GM20000 (cell line): ENCODE measurements around the gene SIX3.

Experiments used
- DNase-seq: peaks from one replicate; pipeline ENCODE4 v3.0.0; 2012; ENCODE audit warnings: low spot score
- TF ChIP-seq, protein P1 (sequence below): IDR thresholded peaks from 2 replicates; pipeline ENCODE4 v1.5.1; 2012; ENCODE audit warnings: mild to moderate bottlenecking, control low read depth; ENCODE audit errors: extremely low read depth, missing control alignments

The SIX3 gene

DNA sequence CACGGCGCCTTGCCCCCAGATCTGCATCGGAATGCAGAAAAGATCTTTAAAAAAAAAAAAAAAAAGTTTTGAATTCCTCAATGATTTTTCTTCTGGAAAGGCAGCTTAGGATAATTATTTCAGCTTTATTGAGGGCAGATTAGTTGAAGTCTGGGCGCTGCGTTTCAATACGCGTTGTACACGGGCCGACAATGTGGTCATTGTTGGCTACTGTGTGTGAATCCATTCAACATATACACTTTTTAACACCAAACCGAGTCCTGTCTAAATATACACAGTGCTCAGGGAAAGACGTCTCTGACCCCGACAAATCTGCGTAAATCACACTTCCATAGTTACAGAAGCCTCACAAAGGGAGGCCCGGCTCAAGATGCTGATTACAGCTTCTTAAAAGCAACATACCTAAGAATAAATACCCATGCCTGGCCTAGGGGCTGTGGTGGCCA is 1.4 kb upstream of the SIX3 start:
- TF ChIP-seq, protein P1, sequence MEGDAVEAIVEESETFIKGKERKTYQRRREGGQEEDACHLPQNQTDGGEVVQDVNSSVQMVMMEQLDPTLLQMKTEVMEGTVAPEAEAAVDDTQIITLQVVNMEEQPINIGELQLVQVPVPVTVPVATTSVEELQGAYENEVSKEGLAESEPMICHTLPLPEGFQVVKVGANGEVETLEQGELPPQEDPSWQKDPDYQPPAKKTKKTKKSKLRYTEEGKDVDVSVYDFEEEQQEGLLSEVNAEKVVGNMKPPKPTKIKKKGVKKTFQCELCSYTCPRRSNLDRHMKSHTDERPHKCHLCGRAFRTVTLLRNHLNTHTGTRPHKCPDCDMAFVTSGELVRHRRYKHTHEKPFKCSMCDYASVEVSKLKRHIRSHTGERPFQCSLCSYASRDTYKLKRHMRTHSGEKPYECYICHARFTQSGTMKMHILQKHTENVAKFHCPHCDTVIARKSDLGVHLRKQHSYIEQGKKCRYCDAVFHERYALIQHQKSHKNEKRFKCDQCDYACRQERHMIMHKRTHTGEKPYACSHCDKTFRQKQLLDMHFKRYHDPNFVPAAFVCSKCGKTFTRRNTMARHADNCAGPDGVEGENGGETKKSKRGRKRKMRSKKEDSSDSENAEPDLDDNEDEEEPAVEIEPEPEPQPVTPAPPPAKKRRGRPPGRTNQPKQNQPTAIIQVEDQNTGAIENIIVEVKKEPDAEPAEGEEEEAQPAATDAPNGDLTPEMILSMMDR, result no peak
- DNase-seq, result no peak

- peak; percentile 26 for DNase-seq
- TF ChIP-seq, protein P1, result no peak
Measured at GRCh38 chr2:44940732-44941464, 604 bp upstream of the SIX3 start.

DNA sequence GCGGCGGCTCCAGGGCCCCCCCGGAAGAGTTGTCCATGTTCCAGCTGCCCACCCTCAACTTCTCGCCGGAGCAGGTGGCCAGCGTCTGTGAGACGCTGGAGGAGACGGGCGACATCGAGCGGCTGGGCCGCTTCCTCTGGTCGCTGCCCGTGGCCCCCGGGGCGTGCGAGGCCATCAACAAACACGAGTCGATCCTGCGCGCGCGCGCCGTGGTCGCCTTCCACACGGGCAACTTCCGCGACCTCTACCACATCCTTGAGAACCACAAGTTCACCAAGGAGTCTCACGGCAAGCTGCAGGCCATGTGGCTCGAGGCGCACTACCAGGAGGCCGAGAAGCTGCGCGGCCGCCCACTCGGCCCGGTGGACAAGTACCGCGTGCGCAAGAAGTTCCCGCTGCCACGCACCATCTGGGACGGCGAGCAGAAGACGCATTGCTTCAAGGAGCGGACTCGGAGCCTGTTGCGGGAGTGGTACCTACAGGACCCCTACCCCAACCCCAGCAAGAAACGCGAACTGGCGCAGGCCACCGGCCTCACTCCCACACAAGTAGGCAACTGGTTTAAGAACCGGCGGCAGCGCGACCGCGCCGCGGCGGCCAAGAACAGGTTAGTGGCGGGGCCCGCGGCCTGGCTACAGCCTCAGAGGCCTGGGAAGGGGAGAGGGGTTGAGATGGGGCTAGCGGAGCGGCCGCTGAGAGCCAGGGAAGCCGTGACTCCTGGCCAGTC is 965 bp downstream of the SIX3 start:
- peak; percentile 34 for DNase-seq
- TF ChIP-seq, protein P1, result no peak

DNA sequence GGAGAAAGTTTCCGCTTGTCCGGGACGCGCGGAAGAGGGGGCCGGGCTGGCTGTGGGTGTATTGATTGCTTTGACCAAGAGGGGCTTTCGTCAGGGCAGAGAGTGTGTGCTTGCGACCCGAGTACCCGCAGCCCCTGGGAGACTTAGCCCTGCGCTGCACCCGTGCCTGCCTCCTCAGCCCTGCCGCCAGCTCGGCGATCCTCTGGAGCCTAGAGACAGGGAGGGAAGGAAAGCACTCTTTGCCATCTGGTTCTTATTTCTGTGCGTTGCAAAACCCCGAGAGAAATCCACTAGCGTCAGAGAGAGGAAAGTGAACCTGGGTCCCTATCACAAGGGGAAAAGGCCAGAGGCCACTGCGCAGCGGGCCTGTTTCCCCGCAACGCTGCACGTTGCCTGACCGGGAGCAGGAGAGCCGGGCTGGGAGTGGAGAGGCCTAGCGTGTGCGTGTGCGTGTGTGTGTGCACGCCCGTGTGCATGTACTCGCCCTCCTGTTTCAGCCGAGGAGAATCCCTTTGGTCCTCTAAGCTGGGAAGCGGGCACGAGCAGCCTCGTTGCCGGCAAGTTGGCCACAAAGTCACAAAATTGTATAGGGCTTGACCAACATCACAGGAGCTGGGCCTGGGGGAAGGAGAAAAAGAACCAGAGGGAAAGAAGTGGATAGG is 1.7 kb downstream of the SIX3 start:
- peak; percentile 32 for DNase-seq
- TF ChIP-seq, protein P1, result no peak

DNA sequence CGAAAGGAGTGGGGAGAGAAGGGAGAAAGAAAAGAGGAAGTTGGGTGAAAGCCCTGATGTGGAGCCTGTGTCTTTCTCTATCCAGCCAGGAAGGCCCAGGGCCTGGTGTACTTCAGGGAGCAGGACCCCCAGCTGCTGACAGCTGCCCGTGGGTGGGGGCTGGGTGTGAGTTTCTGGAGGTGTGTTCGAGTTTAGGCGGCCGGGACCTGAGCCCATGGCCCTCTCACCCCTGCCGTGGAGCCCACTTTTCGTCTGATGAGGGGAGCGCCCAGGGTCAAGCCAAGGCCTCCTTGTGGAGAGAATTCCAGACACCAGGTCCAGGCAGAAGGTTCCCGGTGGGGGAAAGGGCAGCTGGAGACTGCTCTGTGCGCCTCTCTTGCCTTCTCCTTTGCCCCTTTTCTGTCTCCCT is 2.2 kb downstream of the SIX3 start:
- DNase-seq, result peak; percentile 53
- TF ChIP-seq, protein P1, result no peak

GRCh38 chr2:44944102-44944951 is 2.8 kb downstream of the SIX3 start:
- DNase-seq, result peak; percentile 28
- TF ChIP-seq, protein P1, result no peak
